Suprapubic skin (tissue), 4 donors: ENCODE data around the gene GARNL3. TPM values are rescaled to one million over a fixed set of nuclear protein-coding genes. Genes with fewer than 3 reads are reported as not detected.

Source experiments
- DNase-seq, 2 donors: peaks; one replicate each; pipeline ENCODE4 v3.0.0-alpha.2; 2019; ENCODE audit warnings: low spot score in 2 of 2
- H3K27ac ChIP-seq: fragments of 200-600 bp; sonication (generic); one replicate; pipeline ENCODE4 v1.5.1; 2019
- H3K27me3 ChIP-seq: fragments of 200-600 bp; sonication (generic); one replicate; pipeline ENCODE4 v1.5.1; 2019
- H3K36me3 ChIP-seq: fragments of 200-600 bp; sonication (generic); one replicate; pipeline ENCODE4 v1.5.1; 2019
- H3K4me1 ChIP-seq: fragments of 200-600 bp; sonication (generic); one replicate; pipeline ENCODE4 v1.5.1; 2019
- H3K4me3 ChIP-seq: fragments of 200-600 bp; sonication (generic); one replicate; pipeline ENCODE4 v1.5.1; 2019; ENCODE audit warnings: mild to moderate bottlenecking
- H3K9me3 ChIP-seq: fragments of 200-600 bp; sonication (generic); one replicate; pipeline ENCODE4 v1.5.1; 2019
- EP300 ChIP-seq: sonication (generic); formaldehyde crosslinking; IDR thresholded peaks from one replicate; pipeline ENCODE4 v1.6.1; 2017; ENCODE audit warnings: antibody characterized with exemption
- POLR2A ChIP-seq, 2 donors: fragments of 450-650 bp; IDR thresholded peaks; one replicate each; pipeline ENCODE4 v1.6.1; 2017; ENCODE audit warnings: antibody characterized with exemption in 2 of 2, mild to moderate bottlenecking in 2 of 2, moderate library complexity in 2 of 2
- POLR2AphosphoS5 ChIP-seq, 3 donors: sonication (generic); formaldehyde crosslinking; IDR thresholded peaks; one replicate each; pipeline ENCODE4 v1.6.1; 2017; ENCODE audit warnings: antibody characterized with exemption in 3 of 3
- WGBS: methylation state at CpG from one replicate; pipeline ENCODE4 v1.1.5; 2018; 5-methylcytosine and 5-hydroxymethylcytosine counted together
- total RNA-seq, 4 donors: library from RNA; depleted of rRNA; stranded (reverse); fragments of >200 nt; gene quantifications; one replicate each; pipeline ENCODE4 v1.1.0, GENCODE V29; 2016
- TF ChIP-seq, protein P1 (sequence below), 2 donors: fragments of 200-600 bp in 1 of 2; fragments of 450-650 bp in 1 of 2; sonication (generic) in 1 of 2; IDR thresholded peaks; one replicate each; pipeline ENCODE4 v1.5.1; 2016 to 2019; ENCODE audit warnings: antibody characterized with exemption in 2 of 2, mild to moderate bottlenecking in 1 of 2, moderate library complexity in 1 of 2

Gene GARNL3
- total RNA-seq, 4 donors from 2014 or later, result 12.5 to 23.3 (median 18.4) TPM

DNA sequence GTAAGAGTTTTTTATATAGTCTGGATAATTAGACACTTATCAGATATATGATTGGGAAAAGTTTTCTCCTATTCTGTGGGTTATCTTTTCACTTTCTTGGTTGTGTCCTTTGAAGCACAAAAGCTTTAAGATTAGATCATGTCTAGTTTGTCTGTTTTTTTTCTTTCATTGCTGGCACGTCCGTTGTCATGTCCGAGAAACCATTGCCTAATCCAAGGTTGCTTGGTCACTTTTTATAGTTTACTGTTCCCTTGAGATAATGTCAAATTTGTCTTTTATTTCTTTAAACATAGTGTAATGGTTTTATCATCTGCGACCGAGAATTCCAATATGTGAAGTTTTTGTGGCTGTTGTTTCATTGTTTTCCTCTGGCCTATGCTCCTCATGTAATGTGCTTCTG is 28.8 kb downstream of the GARNL3 start:
- Histone ChIP-seq H3K36me3 (no peaks in the 10 kb centered on the region), H3K4me3 (no peak overlapping the region), H3K9me3 (no peaks in the 10 kb centered on the region), H3K4me1 (peaks cover 18% of the 10 kb centered on the region), H3K27me3 (no peaks in the 10 kb centered on the region), H3K27ac (peak overlapping the region; percentile 52)
- 65% methylated on average over 5 of the region's 5 CpGs for WGBS
- TF ChIP-seq POLR2AphosphoS5 (IDR thresholded peaks at IDR 0.05) (peak in 1 of 3 donors; percentile 35), EP300 (no peak), POLR2A (IDR thresholded peaks at IDR 0.05) (no peak)
- TF ChIP-seq, protein P1, sequence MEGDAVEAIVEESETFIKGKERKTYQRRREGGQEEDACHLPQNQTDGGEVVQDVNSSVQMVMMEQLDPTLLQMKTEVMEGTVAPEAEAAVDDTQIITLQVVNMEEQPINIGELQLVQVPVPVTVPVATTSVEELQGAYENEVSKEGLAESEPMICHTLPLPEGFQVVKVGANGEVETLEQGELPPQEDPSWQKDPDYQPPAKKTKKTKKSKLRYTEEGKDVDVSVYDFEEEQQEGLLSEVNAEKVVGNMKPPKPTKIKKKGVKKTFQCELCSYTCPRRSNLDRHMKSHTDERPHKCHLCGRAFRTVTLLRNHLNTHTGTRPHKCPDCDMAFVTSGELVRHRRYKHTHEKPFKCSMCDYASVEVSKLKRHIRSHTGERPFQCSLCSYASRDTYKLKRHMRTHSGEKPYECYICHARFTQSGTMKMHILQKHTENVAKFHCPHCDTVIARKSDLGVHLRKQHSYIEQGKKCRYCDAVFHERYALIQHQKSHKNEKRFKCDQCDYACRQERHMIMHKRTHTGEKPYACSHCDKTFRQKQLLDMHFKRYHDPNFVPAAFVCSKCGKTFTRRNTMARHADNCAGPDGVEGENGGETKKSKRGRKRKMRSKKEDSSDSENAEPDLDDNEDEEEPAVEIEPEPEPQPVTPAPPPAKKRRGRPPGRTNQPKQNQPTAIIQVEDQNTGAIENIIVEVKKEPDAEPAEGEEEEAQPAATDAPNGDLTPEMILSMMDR (IDR thresholded peaks at IDR 0.05), result no peak
- no peak for DNase-seq

DNA sequence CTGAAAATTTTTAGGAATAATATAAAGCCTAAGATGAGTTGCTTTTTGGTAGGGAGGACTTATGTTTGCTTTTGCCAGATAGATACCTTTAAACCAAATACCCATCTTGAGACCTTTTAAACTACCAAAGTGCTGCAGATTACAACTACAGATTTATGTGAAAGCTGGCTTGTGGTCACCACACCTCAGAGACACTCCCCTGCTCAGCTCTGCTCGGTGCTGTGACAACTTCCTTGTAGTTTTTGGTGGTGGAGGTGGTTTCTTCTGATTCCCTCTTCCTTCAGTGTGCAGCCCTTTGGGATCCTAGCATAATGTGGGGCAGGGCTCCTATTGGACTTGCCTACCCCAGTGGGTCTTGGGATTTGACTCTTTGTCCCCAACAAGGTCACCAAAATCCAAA is 29.2 kb downstream of the GARNL3 start:
- Histone ChIP-seq H3K36me3 (no peaks in the 10 kb centered on the region), H3K4me1 (peaks cover 18% of the 10 kb centered on the region), H3K27ac (peak overlapping the region; percentile 52), H3K4me3 (no peak overlapping the region), H3K27me3 (no peaks in the 10 kb centered on the region), H3K9me3 (no peaks in the 10 kb centered on the region)
- TF ChIP-seq POLR2AphosphoS5 (IDR thresholded peaks at IDR 0.05) (no peak), POLR2A (IDR thresholded peaks at IDR 0.05) (no peak), EP300 (no peak)
- TF ChIP-seq, protein P1 (IDR thresholded peaks at IDR 0.05), result no peak
- 33% methylated on average over 1 of the region's 1 CpG for WGBS
- no peak for DNase-seq

DNA sequence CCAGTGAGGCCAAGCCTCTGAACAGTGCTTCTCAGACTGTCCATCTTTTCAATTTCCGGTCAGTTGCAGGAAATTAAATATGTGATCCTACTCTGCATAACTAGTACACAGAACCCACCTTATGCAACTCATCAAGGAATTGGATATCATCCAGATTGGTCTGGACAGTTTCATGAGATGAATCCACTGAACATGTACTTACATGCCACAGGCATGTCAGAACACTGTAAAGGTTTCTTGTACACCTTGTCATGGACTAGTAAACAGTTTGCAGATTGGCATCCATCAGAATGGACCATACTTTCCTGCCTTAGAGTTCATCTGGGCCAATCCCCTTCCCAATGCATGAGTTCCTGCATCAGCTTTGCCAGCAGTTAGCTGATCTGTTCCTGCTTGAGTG is 30.4 kb downstream of the GARNL3 start:
- Histone ChIP-seq H3K4me1 (peaks cover 18% of the 10 kb centered on the region), H3K27me3 (no peaks in the 10 kb centered on the region), H3K4me3 (no peak overlapping the region), H3K36me3 (no peaks in the 10 kb centered on the region), H3K9me3 (no peaks in the 10 kb centered on the region), H3K27ac (no peak overlapping the region)
- no peak for DNase-seq
- TF ChIP-seq POLR2A (IDR thresholded peaks at IDR 0.05) (no peak), POLR2AphosphoS5 (IDR thresholded peaks at IDR 0.05) (no peak), EP300 (no peak)
- TF ChIP-seq, protein P1 (IDR thresholded peaks at IDR 0.05), result no peak
- WGBS, result 100% methylated on average over 1 of the region's 1 CpG

DNA sequence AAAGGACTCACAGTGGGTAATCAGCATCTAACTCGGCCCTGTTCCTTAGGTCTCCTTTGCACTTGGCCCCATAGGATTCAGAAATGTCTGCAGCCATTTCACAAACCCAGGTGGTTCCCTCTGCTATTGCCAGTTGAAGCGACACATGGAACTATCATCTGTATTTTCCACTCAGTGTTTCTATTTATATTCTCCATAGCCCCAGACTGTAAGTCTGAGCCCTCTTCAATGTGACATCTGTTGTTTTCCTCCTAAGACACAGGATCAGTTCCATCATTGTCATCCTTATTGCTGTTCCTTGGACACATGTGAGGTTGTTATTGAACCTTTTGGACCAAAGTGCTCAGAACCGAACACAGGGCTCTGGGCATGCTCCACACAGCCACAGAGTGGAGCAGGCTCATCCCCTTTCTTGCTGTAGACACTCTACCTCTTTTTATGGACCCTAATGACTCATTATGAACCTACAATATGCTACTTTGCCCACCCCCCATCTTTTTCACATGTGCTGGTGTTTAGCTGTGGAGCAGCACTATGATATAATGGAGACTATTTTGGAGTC is 36.4 kb downstream of the GARNL3 start:
- TF ChIP-seq EP300 (no peak), POLR2A (IDR thresholded peaks at IDR 0.05) (no peak), POLR2AphosphoS5 (IDR thresholded peaks at IDR 0.05) (no peak)
- TF ChIP-seq, protein P1 (IDR thresholded peaks at IDR 0.05), result no peak
- 86% methylated on average over 3 of the region's 3 CpGs for WGBS
- Histone ChIP-seq H3K9me3 (no peaks in the 10 kb centered on the region), H3K4me1 (no peaks in the 10 kb centered on the region), H3K27me3 (no peaks in the 10 kb centered on the region), H3K36me3 (no peaks in the 10 kb centered on the region), H3K27ac (no peak overlapping the region), H3K4me3 (no peak overlapping the region)
- DNase-seq, result no peak

DNA sequence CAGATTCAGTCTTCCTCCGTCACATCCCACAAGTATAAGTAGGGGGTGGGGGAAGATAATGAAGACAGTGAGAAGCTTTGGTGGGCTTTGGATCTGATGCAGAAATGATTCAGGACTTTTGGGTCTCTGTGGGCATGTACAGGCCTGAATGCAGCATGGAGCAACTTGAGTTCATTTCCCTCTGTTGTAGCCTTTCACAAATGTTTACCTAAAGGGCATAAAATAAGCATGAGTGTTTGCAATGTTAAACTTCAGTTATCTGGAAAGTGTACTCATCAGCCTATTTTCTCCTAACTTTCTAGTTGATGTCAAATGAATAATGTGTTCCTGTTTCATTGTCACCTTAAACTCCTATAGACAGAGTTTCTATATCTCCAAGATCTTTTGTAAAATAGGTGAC is 39.3 kb downstream of the GARNL3 start:
- peaks cover 8% of the 10 kb centered on the region for H3K4me1 ChIP-seq
- no peak overlapping the region for H3K4me3 ChIP-seq
- H3K9me3 ChIP-seq, result no peaks in the 10 kb centered on the region
- no peaks in the 10 kb centered on the region for H3K27me3 ChIP-seq
- DNase-seq, result no peak
- no peak overlapping the region for H3K27ac ChIP-seq
- TF ChIP-seq POLR2A (IDR thresholded peaks at IDR 0.05) (no peak), EP300 (no peak), POLR2AphosphoS5 (IDR thresholded peaks at IDR 0.05) (no peak)
- TF ChIP-seq, protein P1 (IDR thresholded peaks at IDR 0.05), result no peak
- no peaks in the 10 kb centered on the region for H3K36me3 ChIP-seq
- WGBS, result 95% methylated on average over 1 of the region's 1 CpG
